HG02763 (cell line): Measurements from ENCODE around the gene AQP12A.

Experiments used
- ATAC-seq: cut with Tn5 transposase; IDR thresholded peaks from one replicate; pipeline ENCODE4 v1.9.1; 2021; ENCODE audit warnings: mild to moderate bottlenecking, moderate library complexity; ENCODE audit not compliant: unreplicated experiment

AQP12A gene

DNA sequence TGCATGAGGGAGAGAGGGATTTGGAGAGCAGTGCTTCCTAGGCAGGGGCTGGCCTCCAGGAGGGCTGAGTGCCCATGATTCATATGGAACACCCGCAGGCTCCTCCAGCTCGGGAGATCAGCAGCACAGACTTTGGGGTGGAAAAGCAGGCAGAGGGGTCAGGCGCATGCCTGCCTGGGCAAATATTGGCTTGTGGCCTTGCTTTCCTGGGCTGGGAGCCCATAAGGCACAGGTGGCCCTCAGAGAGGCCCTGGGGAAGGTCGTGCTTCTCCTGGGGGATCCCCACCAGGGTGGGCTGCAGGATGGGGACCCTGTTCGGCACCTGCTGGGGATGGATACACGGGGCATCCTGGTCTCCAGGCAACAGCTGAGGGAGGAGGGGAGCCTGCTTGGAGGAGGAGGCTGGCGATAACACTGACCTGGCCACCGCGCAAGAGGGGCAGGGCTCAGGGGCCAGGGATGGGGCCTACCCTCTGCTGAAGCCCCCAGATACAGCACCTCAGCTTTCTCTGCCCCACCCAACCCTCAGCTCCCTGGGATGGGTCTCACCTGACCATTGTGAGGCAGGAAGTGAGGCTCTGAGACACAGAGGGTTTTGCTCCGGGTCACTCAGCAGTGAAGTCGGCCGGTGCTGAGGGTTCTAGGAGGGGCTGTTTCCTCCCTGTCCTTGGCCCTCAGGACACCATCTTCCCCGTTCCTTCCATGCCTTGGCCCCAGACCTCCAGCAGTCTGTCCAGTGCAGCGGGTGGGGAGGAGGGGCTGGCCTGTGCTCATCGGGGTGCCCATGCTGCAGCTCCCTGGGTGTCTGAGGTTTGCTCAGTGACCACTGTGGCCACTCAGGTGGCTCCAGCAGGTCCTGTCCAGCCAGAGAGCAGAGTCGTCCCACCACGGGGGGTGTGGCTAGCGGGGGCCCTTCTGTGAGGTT, 12.0 kb downstream of the AQP12A start:
- ATAC-seq: no peak

DNA sequence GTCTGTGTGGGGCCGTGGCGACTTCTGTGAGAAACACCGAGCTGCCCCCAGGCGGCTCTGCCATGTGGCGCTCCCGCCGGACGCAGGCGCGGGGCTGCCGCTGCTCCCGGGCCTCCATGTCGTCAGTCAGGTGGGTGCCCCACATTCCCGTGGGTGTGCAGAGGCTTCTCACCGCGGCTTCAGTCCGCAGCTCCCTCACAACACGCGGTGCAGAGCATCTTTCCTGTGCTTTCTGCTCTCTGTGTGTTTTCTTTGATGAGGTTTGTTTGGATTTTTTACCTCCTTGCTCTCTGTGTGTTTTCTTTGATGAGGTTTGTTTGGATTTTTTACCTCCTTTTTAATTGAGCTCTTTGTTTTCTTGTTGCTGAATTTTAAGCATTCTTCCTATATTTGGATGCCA, 13.0 kb downstream of the AQP12A start:
- no peak for ATAC-seq

DNA sequence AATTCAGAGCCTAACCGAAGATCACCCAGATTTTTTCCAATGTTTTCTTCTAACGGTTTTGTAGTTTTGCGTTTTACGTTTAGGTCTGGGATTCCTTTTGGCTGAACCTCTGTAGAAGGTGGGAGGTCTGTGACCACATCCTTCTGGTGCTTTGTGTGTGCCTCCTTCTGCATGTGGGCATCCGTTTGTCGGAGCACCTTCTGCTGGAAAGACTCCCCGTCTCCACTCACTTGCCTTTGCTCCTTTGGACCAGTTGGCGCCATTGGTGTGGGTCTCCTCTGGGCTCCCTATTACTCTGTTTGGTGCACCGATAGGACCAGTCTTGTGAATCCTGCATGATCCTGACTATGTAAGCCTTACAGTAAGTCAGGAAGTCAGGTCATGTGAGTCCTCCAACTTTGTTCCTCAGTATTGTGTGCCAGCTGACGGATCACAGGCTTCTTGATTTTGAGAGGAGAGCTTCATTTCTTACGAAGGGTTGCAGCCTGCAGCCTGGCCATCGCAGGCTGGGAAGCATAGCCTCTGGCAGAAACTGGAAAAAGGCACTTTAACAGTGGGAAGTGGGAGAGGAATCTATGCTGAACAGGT, 13.6 kb downstream of the AQP12A start:
- no peak for ATAC-seq

DNA sequence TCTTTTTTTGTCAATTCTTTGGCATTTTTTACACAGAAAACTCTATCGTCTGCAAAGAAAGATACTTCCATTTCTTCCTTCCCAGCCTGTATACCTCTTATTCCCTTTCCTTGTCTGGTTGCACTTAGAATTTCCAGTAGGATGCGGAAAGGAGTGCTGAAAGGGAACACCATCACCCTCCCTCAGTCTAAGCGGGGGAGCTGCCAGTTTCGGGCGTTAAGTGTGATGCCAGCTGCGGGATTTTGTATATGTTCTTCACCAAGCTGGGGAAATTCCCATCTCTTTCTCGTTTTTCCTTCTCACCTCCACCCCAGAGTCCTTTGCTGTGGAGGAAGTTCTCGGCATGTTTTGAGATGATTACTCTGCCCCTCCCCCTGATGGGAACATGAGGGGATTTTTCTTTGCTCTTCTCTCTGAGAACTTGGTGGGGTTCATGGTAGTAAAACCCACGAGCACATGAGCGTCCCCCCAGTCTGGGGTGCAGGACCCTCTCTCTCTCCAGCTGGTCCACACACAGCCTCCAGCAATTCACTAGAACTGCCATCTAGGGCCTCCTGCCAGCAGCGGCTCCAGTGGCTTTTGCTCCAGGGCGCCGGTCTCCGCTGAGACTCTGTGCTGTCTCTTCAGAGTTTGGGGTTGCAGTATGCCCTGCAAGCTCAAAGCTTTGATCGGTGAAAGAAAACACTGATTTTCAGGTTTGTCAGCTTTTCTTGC, 15.5 kb downstream of the AQP12A start:
- no peak for ATAC-seq

GRCh38 chr2:240707821-240708220, 16.2 kb downstream of the AQP12A start:
- ATAC-seq: no peak

DNA sequence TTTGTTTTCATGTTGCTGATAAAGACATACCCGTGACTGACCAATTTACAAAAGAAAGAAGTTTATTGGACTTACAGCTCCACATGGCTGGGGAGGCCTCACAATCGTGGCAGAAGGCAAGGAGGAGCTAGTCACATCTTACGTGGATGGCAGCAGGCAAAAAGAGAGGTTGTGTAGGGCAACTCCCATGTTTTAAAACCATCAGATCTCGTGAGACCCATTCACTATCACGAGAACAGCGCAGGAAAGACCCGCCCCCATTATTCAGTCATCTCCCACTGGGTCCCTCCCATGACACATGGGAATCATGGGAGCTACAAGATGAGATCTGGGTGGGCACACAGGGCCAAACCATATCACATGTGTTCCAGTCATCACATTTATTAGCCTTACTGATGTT, 16.8 kb downstream of the AQP12A start:
- ATAC-seq: no peak

- ATAC-seq: no peak
Observed at GRCh38 chr2:240711296-240711695, 19.6 kb downstream of the AQP12A start.

DNA sequence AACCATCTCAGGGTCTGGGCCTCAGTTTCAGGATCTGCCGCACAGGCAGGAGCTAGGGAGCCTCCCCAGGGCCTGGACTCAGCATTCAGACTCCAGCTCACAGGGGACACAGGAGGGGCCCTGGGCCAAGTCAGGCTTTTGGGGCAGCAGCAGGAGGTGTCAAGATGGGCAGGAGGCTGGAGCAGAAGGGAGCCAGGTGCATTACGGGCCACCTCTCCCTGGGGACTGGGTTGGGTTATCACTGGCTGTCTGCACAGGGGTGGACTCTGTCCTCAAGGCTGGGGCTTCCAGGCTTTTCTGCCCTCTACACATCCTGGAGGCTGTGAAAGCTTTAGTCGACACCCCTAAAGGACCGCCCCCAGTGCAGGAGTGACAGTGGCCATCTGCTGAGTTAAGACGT, 20.0 kb downstream of the AQP12A start:
- no peak for ATAC-seq

DNA sequence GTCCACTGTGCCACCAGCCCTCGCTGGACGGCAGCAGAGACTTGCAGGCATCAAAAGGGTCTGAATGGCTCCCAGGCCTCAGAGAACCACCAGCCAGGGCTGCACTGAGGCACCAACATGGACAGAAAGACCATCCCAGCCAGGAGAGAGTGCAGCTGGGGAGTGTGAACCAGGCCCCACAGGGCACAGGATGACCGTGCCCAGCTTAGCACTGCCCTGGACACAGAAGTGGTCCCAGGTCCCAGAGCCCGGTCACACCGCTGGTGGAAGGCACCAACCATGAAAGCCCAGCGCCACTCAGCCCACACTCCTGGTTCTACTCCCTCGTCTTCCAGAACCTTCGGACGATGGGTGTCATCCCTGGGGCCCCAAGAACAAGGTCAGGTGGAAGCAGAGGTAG, 20.5 kb downstream of the AQP12A start:
- ATAC-seq: no peak

GRCh38 chr2:240713071-240713927, 21.6 kb downstream of the AQP12A start:
- ATAC-seq: no peak

DNA sequence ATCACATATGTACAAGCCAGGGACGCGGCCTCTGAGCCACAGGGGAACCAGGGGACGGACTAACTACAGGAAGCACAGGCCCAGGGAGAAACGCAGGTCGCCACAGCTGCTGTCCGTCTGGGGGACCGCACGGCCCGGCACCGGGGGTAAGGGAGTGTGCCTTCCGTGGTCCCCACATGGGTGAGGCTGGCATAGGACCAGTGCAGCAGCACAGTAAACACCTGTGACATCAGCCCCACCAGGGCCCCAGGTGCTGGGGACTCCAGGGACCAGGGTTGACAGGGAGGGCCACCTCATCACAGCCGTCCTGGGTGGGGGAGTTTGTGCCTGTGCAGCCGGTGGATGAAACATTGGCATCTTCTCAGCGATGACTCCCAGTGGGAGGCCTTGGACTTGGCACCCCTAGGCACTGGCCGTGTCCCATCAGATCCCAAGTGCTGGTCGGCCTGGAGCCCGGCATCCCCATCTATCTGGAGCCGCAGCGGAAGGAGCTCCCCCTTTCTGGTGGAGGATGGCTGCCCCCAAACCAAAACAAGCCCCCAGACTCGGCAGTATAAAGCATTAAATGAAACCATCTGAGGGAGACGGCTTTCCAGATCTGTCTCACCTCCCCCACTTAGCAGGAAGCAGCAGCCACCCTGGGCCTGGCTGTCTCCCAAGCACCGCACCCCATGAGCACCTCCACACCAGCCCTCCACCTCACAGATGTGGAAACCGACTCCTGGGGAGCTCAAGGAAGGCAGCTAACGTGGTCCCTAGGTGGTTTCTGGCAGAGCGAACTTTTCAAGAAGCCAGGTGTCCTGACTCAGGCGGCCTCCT, 22.5 kb downstream of the AQP12A start:
- ATAC-seq: no peak

DNA sequence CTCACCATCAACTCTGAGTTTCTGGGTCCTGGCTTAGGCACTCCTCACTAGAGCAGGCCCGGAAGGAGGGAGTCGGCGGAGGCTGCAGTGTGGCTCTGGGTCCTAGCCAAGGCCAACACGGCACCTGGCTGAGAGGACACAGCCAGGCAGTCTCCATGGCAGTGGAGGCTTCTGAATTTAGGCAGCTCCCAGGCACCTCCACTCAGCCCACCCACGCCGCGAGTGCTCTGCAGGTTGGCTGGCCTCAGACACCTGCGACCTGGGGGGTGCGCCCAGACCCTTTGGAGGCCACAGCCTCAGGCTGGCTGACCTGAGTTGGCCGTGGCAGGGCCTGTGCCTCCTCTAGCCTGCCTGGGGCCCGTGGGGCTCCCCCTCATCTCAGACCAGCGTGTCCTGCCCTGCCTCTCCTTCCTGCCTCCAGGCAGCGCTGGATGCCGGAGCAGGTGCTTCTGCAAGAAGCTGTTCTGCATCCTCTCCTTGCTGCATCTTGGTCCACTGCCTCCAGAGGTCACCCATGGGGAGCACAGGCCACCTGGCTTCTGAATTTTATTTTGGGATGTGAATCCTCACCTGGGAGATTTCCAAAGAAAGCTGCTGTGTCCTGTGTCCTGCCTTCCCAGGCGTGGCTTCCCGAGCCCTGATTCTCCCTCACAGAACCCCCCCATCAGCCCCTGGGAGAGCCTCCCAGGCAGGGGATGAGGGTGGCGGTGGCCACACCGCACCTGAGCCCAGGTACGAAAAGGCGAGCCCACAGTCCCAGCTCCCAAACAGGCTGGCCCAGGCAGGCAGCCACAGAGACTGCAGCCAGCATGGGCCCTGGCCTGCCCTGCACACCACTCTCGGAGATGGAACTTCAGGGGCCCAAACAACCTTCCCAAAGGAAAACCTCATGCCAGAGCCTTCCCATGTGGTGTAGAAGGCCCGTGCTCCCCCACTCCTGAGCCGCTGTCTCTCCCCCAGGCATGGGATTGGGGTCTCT, 23.4 kb downstream of the AQP12A start:
- no peak for ATAC-seq

DNA sequence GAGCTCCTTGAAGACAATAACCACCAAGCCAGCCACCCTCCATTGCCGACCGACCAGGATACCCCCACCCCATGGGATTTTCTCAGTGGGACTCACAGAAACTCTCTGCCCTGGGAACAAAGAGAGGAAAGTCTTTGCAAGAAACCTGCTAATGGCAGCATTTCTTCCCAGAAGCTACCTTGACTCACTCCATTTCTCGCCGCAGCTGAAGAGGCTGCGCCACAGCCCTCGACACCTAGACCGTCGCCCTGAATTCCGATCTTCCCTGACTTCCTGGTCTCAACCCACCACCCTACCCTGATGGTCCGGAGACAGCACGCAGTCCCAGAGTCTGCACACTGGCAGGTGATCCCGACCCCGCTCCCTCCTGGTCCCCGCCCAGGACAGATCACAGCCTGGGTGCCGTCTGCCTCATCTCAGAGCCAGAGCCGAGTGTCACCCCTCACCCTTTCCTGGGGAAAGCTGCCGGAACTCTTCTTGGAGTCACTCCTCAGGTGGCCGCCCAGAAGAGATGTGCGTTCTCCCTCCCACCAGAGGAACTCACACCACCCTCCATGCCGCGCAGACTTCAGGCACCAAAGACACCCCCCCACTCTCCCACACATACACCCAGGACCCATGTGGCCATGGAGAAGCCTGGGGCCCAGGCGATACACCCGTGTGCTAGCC, 24.6 kb downstream of the AQP12A start:
- no peak for ATAC-seq

DNA sequence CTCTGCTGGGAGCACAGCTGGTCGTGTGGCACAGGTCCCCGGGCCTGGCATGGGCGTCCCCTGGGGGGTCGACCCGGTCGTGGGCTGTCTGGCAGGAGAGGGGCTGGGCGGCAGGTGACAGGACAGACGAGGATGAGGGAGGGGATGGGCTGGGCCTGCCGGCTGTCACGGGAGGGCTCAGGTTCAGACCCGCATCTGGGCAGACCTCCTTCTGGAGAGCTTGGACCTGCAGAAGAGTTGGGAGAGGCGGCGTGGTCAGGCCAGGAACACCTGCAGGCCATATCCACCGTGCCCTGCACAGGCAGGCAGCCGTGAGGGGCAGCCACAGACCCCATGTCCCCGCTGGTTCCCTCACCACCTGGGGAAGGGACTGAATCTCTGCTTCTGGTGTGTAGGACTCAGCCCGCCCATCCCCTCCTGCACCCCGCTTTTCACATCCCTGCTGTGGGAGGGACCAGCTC, 25.5 kb downstream of the AQP12A start:
- ATAC-seq: no peak

GRCh38 chr2:240717681-240718581, 26.3 kb downstream of the AQP12A start:
- no peak for ATAC-seq

DNA sequence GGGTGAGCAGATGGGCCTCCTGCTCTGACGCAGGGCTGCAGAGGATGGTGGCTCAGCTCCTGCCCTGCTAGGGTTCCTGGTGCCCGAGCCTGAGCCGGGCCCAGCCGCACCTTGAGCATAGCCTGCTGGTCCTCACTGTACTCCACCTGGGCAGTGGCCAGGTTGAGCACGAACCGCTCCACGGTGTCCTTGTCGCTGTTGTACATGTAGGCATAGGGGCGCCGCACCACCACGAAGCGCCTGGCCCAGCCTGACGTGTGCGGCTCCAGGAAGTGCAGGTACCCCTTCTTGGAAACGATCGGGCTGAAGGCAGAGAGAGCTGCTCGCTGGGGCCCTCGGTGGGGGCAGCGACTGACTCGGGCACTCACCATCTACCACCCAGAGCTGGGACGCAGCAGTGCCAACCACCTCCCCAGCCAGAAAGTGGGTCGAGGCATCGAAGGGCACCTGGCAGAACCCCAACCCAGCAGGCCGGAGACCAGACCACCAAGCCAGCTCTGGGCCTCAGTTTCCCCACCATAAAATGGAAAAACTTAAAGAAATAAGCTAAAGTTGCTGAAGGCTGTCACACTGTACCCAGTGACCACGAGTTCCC, 27.3 kb downstream of the AQP12A start:
- ATAC-seq: no peak
